ENCODE data around the gene SHISA5. TPM values are rescaled to one million over a fixed set of nuclear protein-coding genes. Genes with fewer than 3 reads are reported as not detected.
"Not testable (repeated sequence)": the region's sequence is repeated elsewhere in the genome, so short reads cannot be mapped to it uniquely, and the experiment has no call there.

Gene SHISA5
- polyA plus RNA-seq, 6 donors from 2014 or later: 393 to 571 (median 442) TPM

DNA sequence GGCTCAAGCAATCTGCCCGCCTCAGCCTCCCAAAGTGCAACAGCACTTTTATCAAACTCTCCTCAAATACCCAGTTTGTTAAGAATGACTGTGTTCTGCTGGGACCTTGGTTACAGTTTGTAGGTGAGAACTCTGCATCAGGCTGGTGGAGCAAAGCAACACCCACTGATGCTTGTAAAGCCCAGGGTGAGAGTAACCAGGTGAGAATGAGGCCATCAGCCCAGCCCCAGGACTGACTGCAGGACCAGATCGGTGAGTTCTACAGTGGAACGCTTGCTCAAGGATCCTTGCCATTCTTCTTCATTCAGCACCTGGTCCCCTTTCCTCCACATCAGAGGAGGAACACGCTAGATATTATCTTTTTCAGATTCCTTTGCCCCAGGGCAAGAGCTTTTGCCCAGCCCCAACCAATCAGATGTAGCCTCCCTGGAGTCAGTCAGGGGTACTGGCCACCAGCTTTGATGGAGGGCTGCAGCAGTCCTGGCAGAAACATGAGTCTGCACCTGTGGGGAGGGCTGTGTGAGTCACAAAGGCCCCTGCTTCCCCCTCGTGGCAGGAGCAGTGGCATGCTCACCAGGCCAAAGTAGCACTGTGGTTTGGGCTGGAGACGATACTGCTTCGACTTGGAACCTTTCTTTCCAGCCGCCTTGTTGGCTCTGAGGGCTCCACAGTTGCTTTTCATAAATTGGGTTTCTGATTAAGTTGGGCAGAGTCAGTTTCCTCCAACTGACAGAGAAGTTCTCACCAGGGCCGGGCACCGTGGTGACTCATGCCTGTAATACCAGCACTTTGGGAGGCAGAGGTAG, 3.5 kb upstream of the SHISA5 start:
- ATAC-seq (ENCODE audit: low read depth in 2 of 2) (peak; percentile 88 to 89), DNase-seq (peak; percentile 77)
- H3K4me1 Mint-ChIP-seq: peaks cover 14 to 40% (median 34%) of the 10 kb centered on the region in 3 donors
- H3K4me3 Mint-ChIP-seq: peak overlapping the region in 1 of 8 donors; percentile 81
- H3K36me3 Mint-ChIP-seq: no peaks in the 10 kb centered on the region
- peaks cover 7 to 11% (median 9%) of the 10 kb centered on the region in 3 donors for H3K27me3 Mint-ChIP-seq
- H3K27ac Mint-ChIP-seq: peak overlapping the region in 3 of 6 donors; percentile 47 to 87 (median 82)
- H3K9me3 Mint-ChIP-seq: no peaks in the 10 kb centered on the region

DNA sequence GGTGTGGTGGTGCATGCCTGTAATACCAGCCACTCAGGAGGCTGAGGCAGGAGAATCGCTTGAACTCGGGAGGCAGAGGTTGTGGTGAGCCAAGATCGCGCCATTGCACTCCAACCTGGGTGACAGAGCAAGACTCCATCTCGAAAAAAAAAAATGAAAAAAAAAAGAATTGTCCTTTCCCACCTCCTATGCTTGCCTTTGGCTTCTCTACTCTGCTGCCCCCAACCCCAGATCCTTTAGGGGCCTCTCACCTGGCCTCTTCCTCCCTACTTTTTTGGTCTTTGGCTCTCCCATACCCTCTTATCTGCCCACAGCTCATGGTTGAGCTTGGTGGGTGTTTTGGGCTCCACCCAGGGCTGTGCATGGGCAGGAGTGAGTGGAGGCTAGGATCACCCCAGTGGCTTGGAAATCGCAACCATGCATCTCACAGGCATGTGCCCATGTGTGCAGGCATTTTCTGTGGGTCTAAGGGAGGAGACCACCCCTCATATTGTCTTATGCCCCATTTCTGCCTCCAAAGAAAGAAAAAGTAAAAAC, 2.1 kb upstream of the SHISA5 start:
- Mint-ChIP-seq H3K4me3 (peak overlapping the region in 4 of 8 donors; percentile 39 to 78 (median 56)), H3K27me3 (peaks cover 3 to 4% (median 4%) of the 10 kb centered on the region in 3 donors), H3K9me3 (no peaks in the 10 kb centered on the region), H3K27ac (peak overlapping the region in 2 of 6 donors; percentile 22 to 46), H3K4me1 (peaks cover 23 to 53% (median 45%) of the 10 kb centered on the region in 3 donors), H3K36me3 (no peaks in the 10 kb centered on the region)
- DNase-seq (no peak), ATAC-seq (ENCODE audit: low read depth in 2 of 2) (no peak)

DNA sequence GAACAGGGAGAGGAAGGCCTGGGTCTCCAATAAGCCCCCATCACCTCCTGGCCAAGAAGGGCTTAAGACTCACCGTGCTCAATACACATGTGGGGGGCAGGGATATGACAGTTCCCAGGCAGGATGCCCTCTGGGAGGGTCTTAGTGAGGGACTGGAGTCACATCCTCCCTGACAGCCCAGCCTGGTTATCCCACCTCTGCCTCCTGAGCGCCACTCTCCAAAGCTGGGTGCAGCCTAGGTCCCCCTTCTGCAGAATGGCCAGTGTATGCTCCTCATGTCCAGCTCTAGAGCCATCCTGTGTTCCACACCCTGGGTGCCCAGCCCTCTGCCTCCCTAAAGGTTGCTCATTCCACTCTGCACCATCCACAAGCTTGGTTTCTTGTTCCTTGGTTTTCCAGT, 1.2 kb upstream of the SHISA5 start:
- Mint-ChIP-seq H3K4me1 (peaks cover 23 to 62% (median 47%) of the 10 kb centered on the region in 3 donors), H3K36me3 (no peaks in the 10 kb centered on the region), H3K4me3 (peak overlapping the region; percentile 76 to 89 (median 87)), H3K27ac (peak overlapping the region in 2 of 6 donors; percentile 61 to 65), H3K9me3 (no peaks in the 10 kb centered on the region), H3K27me3 (no peaks in the 10 kb centered on the region)
- ATAC-seq (ENCODE audit: low read depth in 2 of 2): no peak
- DNase-seq: no peak

DNA sequence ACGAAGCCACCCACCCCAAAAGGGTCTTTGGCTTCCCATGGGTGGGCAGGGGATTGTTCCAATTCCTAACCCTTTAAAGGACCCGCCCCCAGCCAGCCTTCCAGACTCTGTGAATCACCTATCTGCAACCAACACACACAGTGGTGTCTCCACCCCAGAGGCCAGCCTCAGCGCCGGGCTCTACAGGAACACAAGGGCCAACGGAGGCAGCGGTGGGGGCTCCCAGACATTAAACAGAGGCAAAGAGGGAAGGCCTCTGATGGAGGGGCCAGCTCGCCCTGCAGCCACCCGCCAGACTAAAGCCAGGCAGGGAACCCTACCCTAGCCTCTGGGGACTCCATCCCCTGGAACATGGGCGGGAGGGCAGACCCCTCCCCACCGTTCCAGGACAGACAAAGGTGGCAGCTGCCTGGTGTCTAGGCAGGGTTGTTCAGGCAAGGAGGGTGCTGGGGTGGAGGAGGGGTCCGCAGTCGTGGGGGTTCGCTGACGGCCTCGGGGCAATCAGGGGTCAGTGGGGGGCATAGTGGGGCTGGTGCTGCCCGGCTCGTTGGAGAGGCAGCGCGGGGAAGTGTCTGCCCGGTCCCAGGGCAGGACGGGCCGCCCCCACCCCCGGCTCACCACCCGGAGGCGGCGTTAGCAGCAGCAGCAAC, 448 bp downstream of the SHISA5 start:
- peaks cover 23 to 63% (median 47%) of the 10 kb centered on the region in 3 donors for H3K4me1 Mint-ChIP-seq
- H3K27me3 Mint-ChIP-seq: no peaks in the 10 kb centered on the region
- H3K9me3 Mint-ChIP-seq: no peaks in the 10 kb centered on the region
- H3K4me3 Mint-ChIP-seq: peak overlapping the region; percentile 75 to 92 (median 87)
- ATAC-seq (ENCODE audit: low read depth in 2 of 2) (no peak), DNase-seq (no peak)
- peak overlapping the region; percentile 39 to 93 (median 79) for H3K27ac Mint-ChIP-seq
- H3K36me3 Mint-ChIP-seq: no peaks in the 10 kb centered on the region

DNA sequence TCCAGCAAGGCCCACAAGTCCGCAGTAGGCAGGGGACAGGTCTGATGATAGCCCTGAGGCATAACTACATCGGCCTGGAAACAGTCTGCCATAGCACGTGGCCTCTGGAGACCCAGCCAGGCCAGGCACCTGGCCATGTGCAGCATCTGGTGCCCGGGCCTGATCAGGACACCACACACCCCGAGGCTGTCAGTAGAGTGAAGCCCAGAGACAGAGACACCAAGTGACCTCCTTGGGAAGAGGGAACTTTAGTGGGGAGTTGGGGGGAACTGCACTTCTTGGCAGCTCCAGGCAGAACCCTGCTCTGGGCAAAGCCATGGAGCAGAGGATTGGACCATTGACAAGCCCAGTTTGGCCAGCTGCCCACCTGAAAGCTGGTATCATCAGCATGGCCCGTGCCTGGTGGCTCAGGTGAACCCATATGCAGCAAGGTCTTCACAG, 1.2 kb downstream of the SHISA5 start:
- Mint-ChIP-seq H3K27ac (peak overlapping the region in 5 of 6 donors; percentile 40 to 81 (median 68)), H3K4me3 (peak overlapping the region; percentile 75 to 92 (median 87)), H3K9me3 (peaks cover 0 to 2% (median 0%) of the 10 kb centered on the region in 7 donors), H3K27me3 (no peaks in the 10 kb centered on the region), H3K4me1 (peaks cover 23 to 61% (median 46%) of the 10 kb centered on the region in 3 donors), H3K36me3 (no peaks in the 10 kb centered on the region)
- no peak for ATAC-seq (ENCODE audit: low read depth in 2 of 2)
- no peak for DNase-seq

DNA sequence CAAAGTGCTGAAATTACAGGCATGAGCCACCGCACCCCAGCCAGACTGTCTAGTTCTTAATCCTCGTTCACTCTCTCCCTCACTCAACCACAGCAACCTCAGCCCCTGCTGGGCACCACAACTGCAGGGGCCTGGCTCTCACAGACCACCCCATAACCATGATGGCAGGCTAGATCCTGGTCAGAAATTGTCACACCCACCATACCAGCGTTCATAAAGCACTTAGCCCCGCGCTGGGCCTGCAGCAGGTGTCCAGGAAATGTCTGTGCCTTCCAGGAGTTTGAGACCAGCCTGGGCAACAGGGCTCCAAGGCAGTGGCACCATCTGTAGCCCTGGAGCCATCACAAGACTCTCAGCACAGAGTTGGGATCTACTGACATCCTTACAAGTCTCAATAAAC, 1.9 kb downstream of the SHISA5 start:
- peak overlapping the region in 5 of 6 donors; percentile 6 to 74 (median 24) for H3K27ac Mint-ChIP-seq
- no peaks in the 10 kb centered on the region for H3K36me3 Mint-ChIP-seq
- H3K9me3 Mint-ChIP-seq: peaks cover 0 to 2% (median 0%) of the 10 kb centered on the region in 7 donors
- peak overlapping the region in 6 of 8 donors; percentile 24 to 92 (median 82) for H3K4me3 Mint-ChIP-seq
- peaks cover 17 to 55% (median 40%) of the 10 kb centered on the region in 3 donors for H3K4me1 Mint-ChIP-seq
- no peak for ATAC-seq (ENCODE audit: low read depth in 2 of 2)
- no peak for DNase-seq
- H3K27me3 Mint-ChIP-seq: no peaks in the 10 kb centered on the region

DNA sequence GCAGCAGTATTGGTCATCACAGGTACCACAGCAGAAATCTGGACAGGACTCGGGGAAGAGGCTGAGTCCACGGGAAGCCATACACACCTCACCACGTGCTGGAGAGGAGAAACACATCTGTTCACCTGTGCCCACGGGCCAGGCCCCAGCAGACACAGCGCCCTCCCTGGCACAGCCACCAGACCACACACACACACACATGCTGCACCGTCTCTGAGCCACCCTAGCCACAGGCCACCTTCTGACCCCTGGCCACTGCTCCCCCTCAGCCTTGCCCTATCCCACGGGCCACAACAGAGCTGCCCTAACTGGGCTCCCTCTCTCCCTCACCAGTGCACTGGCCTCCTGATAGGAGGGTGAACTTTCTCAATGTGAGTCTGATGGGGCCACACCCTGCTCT, 2.8 kb downstream of the SHISA5 start:
- DNase-seq: no peak
- no peaks in the 10 kb centered on the region for H3K27me3 Mint-ChIP-seq
- peak overlapping the region in 5 of 6 donors; percentile 21 to 60 (median 44) for H3K27ac Mint-ChIP-seq
- H3K9me3 Mint-ChIP-seq: peaks cover 0 to 2% (median 0%) of the 10 kb centered on the region in 7 donors
- ATAC-seq (ENCODE audit: low read depth in 2 of 2): no peak
- peak overlapping the region in 2 of 8 donors; percentile 18 to 88 for H3K4me3 Mint-ChIP-seq
- H3K4me1 Mint-ChIP-seq: peaks cover 17 to 50% (median 38%) of the 10 kb centered on the region in 3 donors
- H3K36me3 Mint-ChIP-seq: no peaks in the 10 kb centered on the region

DNA sequence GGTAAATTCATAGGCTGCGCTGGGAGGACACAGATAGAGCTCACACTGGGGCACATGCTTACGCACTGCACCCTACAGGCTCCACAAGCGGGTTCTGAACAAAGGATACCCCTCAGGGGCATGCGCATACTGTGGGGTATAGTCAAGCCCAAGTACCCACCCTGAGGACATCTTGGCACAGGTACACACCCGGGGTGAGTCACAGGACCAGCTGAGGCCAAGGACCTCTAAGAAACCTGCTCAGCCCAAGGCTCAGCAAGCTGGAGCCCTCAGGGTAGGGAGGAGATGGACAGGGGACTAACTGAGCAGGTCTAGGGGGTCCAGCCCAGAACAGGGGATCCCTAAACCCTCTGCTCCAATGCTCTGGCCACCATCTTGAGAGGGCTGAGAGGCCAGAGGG, 3.3 kb downstream of the SHISA5 start:
- H3K27me3 Mint-ChIP-seq: no peaks in the 10 kb centered on the region
- ATAC-seq (ENCODE audit: low read depth in 2 of 2) (no peak), DNase-seq (no peak)
- peak overlapping the region in 3 of 6 donors; percentile 30 to 83 (median 44) for H3K27ac Mint-ChIP-seq
- H3K4me1 Mint-ChIP-seq: peaks cover 17 to 47% (median 36%) of the 10 kb centered on the region in 3 donors
- peaks cover 0 to 2% (median 0%) of the 10 kb centered on the region in 7 donors for H3K9me3 Mint-ChIP-seq
- no peaks in the 10 kb centered on the region for H3K36me3 Mint-ChIP-seq
- peak overlapping the region in 1 of 8 donors; percentile 64 for H3K4me3 Mint-ChIP-seq

DNA sequence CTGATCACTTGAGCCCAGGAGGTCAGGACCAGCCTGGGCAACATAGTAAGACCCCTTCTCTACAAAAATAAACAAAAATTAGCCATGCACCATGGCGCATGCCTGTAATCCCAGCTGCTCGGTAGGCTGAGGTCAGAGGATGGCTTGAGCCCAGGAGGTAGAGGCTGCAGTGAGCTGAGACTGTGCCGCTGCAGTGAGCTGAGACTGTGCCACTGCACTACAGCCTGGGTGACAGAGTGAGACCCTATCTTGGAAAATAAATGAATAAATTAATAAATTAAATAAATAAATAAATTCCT, 10.8 kb downstream of the SHISA5 start:
- ATAC-seq (ENCODE audit: low read depth in 2 of 2) (no peak), DNase-seq (no peak)
- Mint-ChIP-seq H3K36me3 (no peaks in the 10 kb centered on the region), H3K4me1 (peaks cover 5 to 17% (median 6%) of the 10 kb centered on the region in 3 donors), H3K4me3 (peak overlapping the region in 1 of 8 donors; percentile 12), H3K27me3 (no peaks in the 10 kb centered on the region), H3K9me3 (peaks cover 0 to 2% (median 0%) of the 10 kb centered on the region in 7 donors), H3K27ac (no peak overlapping the region)

DNA sequence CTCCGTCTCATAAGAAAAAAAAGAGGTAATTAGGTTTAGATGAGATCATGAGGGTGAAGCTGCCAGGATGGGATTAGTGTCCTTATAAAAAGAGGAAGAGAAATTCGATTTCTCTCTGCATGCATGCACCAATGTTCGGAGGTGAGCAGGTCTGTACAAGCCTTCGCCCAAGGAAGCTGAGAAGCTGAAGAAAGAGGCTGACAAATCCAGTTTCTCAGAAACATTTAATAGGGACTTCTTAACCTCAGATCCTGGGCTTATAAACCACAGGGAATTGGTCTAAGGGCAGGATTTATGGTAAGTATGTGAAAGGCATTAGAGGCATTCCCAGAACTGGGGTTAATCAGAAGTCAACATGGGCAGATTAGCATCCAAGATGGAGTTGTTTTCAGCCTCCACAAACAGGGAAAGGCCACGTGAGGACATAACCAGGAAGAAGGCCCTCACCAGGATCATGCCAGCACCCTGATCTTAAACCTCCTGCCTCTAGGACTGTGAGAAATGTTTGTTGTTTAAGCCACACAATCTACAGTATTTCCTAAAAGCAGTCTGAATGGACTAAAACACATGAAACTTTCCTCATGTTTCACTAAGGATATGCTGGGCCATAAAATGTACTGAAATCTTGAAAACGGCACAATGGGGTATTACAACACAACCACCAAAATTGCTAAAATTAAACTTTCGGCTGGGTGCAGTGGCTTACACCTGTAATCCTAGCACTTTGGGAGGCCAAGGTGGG, 11.3 kb downstream of the SHISA5 start:
- H3K9me3 Mint-ChIP-seq: no peaks in the 10 kb centered on the region
- peaks cover 5 to 17% (median 6%) of the 10 kb centered on the region in 3 donors for H3K4me1 Mint-ChIP-seq
- ATAC-seq (ENCODE audit: low read depth in 2 of 2) (peak; percentile 100), DNase-seq (peak; percentile 64)
- H3K27ac Mint-ChIP-seq: peak overlapping the region in 3 of 6 donors; percentile 14 to 86 (median 84)
- no peaks in the 10 kb centered on the region for H3K27me3 Mint-ChIP-seq
- peak overlapping the region in 6 of 8 donors; percentile 1 to 87 (median 46) for H3K4me3 Mint-ChIP-seq
- no peaks in the 10 kb centered on the region for H3K36me3 Mint-ChIP-seq

DNA sequence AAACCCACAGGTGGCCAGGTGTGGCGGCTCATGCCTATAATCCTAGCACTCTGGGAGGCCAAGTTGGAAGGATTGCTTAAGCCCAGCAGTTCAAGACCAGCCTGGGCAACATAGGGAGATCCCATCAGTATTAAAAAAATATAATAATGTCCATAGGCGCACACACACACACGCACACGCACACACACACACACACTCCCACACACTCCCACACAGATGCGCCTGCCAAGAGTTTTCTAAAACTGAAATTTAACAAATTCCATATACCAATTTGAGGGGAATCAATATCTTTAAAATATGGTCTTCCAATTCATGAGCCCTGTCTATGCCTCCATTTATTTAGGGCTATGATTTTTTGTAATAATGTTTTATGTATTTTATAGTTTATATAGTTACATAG, 17.0 kb downstream of the SHISA5 start:
- H3K4me3 Mint-ChIP-seq: no peak overlapping the region
- no peaks in the 10 kb centered on the region for H3K9me3 Mint-ChIP-seq
- DNase-seq: no peak
- H3K36me3 Mint-ChIP-seq: no peaks in the 10 kb centered on the region
- H3K4me1 Mint-ChIP-seq: peaks cover 0 to 8% (median 2%) of the 10 kb centered on the region in 3 donors
- H3K27ac Mint-ChIP-seq: peak overlapping the region in 1 of 6 donors; percentile 11
- H3K27me3 Mint-ChIP-seq: no peaks in the 10 kb centered on the region
- no peak for ATAC-seq (ENCODE audit: low read depth in 2 of 2)

DNA sequence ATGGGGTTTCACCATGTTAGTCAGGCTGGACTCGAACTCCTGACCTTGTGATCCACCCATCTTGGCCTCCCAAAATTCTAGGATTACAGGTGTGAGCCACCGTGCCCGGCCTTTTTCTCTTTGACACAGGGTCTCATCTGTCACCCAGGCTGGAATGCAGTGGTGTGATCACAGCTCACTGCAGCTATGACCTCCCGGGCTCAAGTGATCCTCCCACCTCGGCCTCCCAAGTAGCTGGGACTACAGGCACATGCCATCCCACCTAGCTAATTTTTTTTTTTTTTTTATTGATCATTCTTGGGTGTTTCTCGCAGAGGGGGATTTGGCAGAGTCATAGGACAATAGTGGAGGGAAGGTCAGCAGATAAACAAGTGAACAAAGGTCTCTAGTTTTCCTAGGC, 21.2 kb downstream of the SHISA5 start:
- H3K36me3 Mint-ChIP-seq; H3K9me3 Mint-ChIP-seq; H3K27me3 Mint-ChIP-seq; H3K27ac Mint-ChIP-seq; ATAC-seq (ENCODE audit: low read depth in 2 of 2); H3K4me3 Mint-ChIP-seq; DNase-seq: not testable (repeated sequence)
- H3K4me1 Mint-ChIP-seq: peaks cover 18 to 34% (median 31%) of the 10 kb centered on the region in 3 donors

DNA sequence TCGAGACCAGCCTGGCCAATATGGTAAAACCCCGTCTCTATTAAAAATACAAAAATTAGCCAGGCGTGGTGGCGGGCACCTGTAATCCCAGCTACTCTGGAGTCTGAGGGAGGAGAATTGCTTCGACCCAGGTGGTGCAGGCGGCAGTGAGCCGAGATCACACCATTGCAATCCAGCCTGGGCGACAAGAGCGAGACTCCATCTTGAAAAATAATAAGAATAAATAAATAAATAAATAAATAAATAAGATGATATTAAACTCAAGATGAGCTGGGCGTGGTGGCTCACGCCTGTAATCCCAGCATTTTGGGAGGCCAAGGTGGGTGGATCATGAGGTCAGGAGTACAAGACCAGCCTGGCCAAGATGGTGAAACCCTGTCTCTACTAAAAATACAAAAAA, 23.1 kb downstream of the SHISA5 start:
- peaks cover 24 to 53% (median 50%) of the 10 kb centered on the region in 3 donors for H3K4me1 Mint-ChIP-seq
- H3K9me3 Mint-ChIP-seq; H3K27me3 Mint-ChIP-seq; DNase-seq; H3K4me3 Mint-ChIP-seq; ATAC-seq (ENCODE audit: low read depth in 2 of 2); H3K27ac Mint-ChIP-seq; H3K36me3 Mint-ChIP-seq: not testable (repeated sequence)

All from naive B cell (primary cell).